Smooth muscle cell of the brain vasculature (primary cell): ENCODE results near the gene CRTAP.
"Not testable (repeated sequence)": the region's sequence is repeated elsewhere in the genome, so short reads cannot be mapped to it uniquely, and the experiment has no call there.

Experiments used
- DNase-seq: peaks from one replicate; pipeline ENCODE4 v3.0.0-alpha.2; 2012; ENCODE audit warnings: low read depth, low spot score

CRTAP gene

GRCh38 chr3:33113772-33114621, at the start of gene CRTAP:
Gene CRTAP, plus strand, starts transcription at chr3:33114014. Its CDS starts 64 bp downstream, at chr3:33114078.
- peak; percentile 93 for DNase-seq

DNA sequence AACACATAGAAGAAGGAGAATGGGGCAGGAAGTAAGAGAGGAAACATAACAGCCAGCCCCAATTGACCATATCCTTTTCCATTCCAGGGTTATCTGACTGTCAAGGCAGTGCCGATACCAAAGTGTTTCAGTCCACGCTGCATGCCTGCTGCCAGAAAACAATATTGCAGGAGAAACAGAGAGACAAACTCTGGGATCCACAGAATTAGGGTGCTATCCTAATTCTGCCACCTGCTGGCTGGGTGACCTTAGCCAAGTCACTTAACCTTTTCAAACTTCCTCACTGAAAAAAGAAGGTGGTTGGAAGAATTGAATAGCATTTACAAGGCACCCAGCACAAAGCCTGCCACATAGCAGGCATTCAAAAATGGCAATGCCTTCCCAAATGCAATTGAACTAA, 48.9 kb upstream of the CRTAP start:
- no peak for DNase-seq

DNA sequence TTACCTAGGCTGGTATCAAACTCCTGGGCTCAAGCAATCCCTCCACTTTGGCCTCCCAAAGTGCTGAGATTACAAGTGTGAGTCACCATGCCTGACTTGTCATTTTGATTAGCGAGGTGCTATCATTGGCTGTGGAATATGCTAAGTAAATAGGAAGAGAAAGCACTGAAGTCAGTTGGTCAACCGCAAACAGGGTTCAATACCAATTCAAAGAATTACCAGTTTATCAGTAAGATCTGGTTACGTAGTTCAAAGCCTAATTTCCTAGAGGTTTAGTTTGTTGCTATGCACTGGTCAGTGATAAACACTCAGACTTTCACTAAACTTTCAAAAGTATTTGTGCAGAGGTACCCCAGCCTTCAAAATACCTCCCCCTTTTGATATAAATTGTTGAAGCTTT, 46.3 kb upstream of the CRTAP start:
- no peak for DNase-seq

DNA sequence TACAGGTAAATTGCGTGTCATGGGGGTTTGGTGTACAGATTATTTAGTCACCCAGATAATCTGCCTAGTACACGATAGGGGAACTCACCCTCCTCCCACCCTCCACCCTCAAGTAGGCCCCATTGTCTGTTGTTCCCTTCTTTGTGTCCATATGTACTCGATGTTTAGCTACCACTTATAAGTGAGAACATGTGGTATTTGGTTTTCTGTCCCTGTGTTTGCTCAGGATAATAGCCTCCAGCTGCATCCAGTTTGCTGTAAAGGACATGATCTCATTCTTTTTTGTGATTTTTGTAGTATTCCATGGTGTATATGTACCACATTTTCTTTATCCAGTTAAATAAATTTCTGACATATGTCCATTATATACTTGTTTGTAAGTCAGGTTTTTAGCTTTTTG, 44.0 kb upstream of the CRTAP start:
- DNase-seq, result not testable (repeated sequence)

- no peak for DNase-seq
Observed at GRCh38 chr3:33071181-33071580, 42.6 kb upstream of the CRTAP start.

GRCh38 chr3:33071946-33072345, 41.9 kb upstream of the CRTAP start:
- DNase-seq, result no peak

- peak; percentile 39 for DNase-seq
Observed at GRCh38 chr3:33074217-33075067, 39.4 kb upstream of the CRTAP start.

DNA sequence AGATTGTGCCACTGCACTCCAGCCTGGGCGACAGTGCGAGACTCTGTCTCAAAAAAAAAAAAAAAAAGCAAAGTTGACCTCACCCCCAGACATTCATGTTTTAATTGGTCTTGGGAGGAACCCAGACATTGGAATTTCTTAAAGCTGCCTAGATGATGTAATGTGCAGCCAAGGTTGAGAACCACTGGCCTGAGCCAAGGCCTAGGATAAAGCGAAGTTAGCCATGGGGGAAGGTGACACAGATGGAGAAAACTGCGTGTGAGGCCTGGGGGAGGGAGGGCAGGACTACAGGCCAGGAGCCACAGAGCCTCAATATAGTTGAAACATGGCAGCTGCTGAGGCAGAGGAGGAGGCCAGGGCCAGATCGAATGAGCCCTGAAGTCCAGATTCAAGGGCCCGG, 37.8 kb upstream of the CRTAP start:
- DNase-seq, result no peak

GRCh38 chr3:33076952-33077351, 36.9 kb upstream of the CRTAP start:
- no peak for DNase-seq

DNA sequence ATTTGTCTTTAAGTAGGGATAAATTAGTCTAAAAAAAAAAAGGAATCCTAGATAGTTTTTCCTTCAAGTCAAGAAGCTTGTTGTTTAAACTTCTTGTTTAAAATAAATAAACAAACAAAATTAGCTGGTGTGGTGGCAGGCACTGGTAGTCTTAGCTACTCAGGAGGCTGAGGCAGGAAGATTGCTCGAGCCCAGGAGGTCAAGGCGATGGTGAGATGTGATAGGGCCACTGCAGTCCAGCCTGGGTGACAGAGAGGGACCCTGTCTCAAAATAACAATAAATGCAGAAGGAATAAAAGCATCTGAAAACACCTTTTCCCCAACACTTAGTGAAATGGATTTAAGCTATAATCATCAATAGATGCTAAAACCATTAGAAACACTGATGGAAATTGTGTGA, 35.8 kb upstream of the CRTAP start:
- DNase-seq, result no peak

DNA sequence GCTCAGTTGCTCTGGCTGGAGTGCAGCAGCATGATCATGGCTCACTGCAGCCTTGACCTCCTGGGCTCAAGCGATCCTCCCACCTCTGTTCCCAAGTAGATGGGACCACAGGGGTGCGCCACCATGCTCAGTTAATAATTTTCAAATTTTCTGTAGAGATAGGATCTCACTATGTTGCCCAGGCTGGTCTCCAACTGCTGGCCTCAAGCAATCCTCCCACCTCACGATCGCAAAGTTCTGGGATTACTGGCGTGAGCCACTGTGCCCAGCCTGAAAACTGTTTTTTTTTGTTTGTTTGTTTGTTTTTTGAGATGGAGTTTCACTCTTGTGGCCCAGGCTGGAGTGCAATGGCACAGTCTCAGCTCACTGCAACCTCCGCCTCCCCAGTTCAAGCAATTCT, 34.0 kb upstream of the CRTAP start:
- DNase-seq, result not testable (repeated sequence)

DNA sequence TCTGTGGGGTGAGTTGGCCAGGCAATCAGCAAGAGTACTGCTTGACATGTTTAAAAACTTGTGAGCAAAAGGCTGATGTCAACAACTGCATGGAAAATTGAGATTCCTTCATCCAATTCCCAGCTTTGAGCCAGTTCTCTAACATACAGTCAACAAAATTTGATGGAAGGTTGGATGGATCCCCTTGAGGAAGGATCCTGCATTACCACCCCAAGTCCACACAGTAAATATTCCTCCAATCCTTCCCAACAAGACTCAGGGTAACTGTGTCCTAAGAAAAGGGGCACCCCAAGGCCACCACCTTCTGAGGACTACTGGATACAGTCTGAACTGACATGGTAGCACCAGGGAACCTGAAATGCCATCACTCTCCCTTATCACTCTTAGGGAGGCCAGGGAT, 32.0 kb upstream of the CRTAP start:
- no peak for DNase-seq

GRCh38 chr3:33083958-33084357, 29.9 kb upstream of the CRTAP start:
- DNase-seq, result no peak

- DNase-seq, result no peak
Observed at GRCh38 chr3:33088691-33089090, 25.1 kb upstream of the CRTAP start.

GRCh38 chr3:33089515-33089914, 24.3 kb upstream of the CRTAP start:
- no peak for DNase-seq

DNA sequence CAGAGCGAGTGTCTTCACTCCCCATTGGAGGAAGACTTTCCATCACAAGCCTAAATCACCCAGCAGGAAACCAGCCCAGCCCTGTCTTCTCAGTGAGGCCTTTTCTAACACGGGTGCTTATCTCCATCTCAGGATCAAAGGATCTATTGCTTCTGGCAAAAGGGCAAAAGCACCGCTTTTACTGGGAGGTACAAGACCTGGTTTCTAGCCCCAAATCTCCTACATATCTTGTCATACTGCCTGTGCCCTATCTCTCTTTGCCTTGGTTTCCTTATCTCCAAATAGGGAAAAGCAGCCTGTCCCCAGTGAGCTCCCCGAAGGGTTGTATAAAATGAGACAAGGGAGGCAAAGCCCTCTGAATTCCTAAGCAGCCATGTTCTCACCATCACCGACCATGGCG, 22.1 kb upstream of the CRTAP start:
- no peak for DNase-seq

DNA sequence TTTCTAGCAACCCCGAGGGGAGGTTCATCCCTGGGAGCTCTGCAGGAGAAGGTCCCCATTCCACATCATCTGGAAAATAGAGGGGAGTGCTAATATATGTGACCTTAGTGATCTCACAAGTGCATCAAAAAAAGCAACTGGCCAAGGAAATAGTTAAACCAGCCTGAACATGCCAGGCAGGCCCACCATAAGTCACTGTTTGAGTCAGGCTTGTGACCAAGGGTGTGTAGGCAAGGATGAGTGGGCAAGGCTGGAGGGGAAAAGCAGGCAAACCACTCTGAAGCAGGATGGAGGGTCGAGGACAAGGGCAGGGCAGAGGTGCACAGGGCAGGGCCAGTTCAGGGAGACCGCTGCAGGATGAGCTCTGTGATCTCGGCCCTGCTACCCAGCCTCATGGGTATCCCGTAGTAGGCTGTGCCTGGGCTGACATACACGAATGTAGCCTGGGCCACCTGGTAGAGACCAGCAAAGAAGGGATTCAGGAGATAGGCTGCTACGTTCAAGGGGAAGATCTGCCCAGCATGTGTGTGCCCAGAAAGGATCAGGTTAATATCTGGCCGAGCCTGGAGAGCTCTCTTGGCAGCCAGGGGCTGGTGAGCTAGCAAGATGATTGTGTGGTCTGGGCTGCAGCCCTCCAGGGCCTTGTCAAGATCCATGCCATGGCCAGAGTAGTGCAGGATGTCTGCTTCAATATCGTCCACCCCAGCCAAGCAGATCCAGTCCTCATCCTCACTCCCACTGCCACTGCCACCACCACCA, 21.1 kb upstream of the CRTAP start:
- DNase-seq, result no peak

DNA sequence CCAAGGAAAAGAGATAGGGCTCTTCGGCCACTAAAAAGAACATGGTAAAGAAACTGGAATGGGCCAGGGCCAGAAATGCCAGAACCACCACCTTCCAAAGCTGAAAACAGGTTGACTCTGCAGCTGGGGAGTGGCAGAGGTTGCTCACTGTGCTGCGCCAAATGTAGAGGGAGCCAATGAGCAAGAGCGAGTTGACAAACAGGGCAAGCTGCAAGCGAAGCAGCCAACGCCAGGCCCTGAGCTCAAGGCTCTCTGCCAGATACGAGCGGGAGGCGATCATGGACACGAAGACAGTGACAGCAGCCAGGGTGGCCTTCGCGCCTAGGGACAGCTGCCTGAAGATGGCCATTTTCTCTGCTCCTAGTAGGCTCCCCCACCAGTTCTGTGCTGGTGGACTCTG, 20.0 kb upstream of the CRTAP start:
- DNase-seq, result no peak

GRCh38 chr3:33095436-33095835, 18.4 kb upstream of the CRTAP start:
- no peak for DNase-seq

- DNase-seq, result no peak
Observed at GRCh38 chr3:33096093-33096868, 17.5 kb upstream of the CRTAP start.

DNA sequence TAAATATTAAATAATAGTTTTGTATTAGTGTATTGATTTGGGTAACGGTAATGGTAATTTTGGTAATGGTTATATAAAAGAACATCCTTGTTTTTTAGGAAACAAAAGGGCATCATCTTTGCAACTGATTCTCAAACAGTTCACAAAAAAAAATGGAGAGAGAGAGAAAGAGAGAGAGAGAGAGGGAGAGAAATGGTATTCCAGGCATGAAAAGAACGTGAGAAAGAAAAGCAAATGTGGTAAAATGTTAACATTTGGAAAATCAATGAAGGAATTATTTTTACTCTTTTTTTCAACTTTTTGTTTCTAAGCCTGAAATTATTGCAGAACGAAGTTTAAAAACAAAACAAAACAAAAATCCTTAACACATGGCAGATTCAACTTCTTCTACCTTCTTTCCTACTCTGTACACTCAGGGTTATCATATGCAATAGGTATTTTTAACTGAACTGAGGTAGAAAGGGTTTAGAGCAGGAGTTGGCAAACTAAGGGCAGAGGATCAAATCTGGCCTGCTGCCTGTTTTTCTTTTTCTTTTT, 14.6 kb upstream of the CRTAP start:
- DNase-seq, result no peak
